HepG2 (cell line): ENCODE measurements around the gene WNT5B. TPM values are rescaled to one million over a fixed set of nuclear protein-coding genes. Genes with fewer than 3 reads are reported as not detected.

Source experiments
- CC2D1A ChIP-seq: sonication (generic); formaldehyde crosslinking; IDR thresholded peaks from 2 replicates; pipeline ENCODE4 v1.8.1; 2023; ENCODE audit warnings: mild to moderate bottlenecking, missing genetic modification reagents
- DPF2 ChIP-seq: sonication (generic); formaldehyde crosslinking; IDR thresholded peaks from 2 replicates; pipeline ENCODE4 v1.4.0; 2020; ENCODE audit warnings: mild to moderate bottlenecking, low read depth, missing genetic modification reagents, borderline replicate concordance
- EHMT2 ChIP-seq: fragments of 200-600 bp; sonication (generic); IDR thresholded peaks from 2 replicates; pipeline ENCODE4 v1.7.0; 2017; ENCODE audit warnings: antibody characterized with exemption, low read depth, low read length, borderline replicate concordance
- FOXO1 ChIP-seq: sonication (generic); formaldehyde crosslinking; IDR thresholded peaks from 2 replicates; pipeline ENCODE4 v1.4.0; 2020; ENCODE audit warnings: missing genetic modification reagents
- ISL2 ChIP-seq: sonication (generic); formaldehyde crosslinking; IDR thresholded peaks from 2 replicates; pipeline ENCODE4 v1.5.0; 2020; ENCODE audit warnings: missing genetic modification reagents
- MBD4 ChIP-seq: IDR thresholded peaks from 2 replicates; pipeline ENCODE4 v1.6.1; 2012; ENCODE audit warnings: low read length, inconsistent platforms, borderline replicate concordance
- NFIC ChIP-seq: IDR thresholded peaks from 2 replicates; pipeline ENCODE4 v1.6.1; 2012; ENCODE audit warnings: mild to moderate bottlenecking, low read length, inconsistent platforms
- RFXAP ChIP-seq: sonication (generic); formaldehyde crosslinking; IDR thresholded peaks from 2 replicates; pipeline ENCODE4 v1.4.0; 2020; ENCODE audit warnings: missing genetic modification reagents, borderline replicate concordance
- SAP130 ChIP-seq: IDR thresholded peaks from 2 replicates; pipeline ENCODE4 v1.6.1; 2016; ENCODE audit warnings: low read depth
- SYNCRIP ChIP-seq: fragments of 200-400 bp; formaldehyde crosslinking; IDR thresholded peaks from 2 replicates; pipeline ENCODE4 v1.6.1; 2018; ENCODE audit warnings: mild to moderate bottlenecking, low read depth, low read length; ENCODE audit not compliant: insufficient read depth
- ZNF274 ChIP-seq: sonication (generic); formaldehyde crosslinking; IDR thresholded peaks from 2 replicates; pipeline ENCODE4 v1.5.1; 2020; ENCODE audit warnings: mild to moderate bottlenecking, missing genetic modification reagents
- ZNF629 ChIP-seq: sonication (generic); formaldehyde crosslinking; conservative IDR thresholded peaks from 2 replicates; pipeline ENCODE4 v1.5.0; 2020; ENCODE audit warnings: missing genetic modification reagents
- ZNF652 ChIP-seq: IDR thresholded peaks from 2 replicates; pipeline ENCODE4 v1.6.1; 2016; ENCODE audit warnings: low read depth, borderline replicate concordance
- ZNF7 ChIP-seq: IDR thresholded peaks from 2 replicates; pipeline ENCODE4 v1.6.1; 2016; ENCODE audit warnings: missing biosample characterization, missing genetic modification reagents
- ZSCAN21 ChIP-seq: sonication (generic); formaldehyde crosslinking; IDR thresholded peaks from 2 replicates; pipeline ENCODE4 v1.8.0; 2022; ENCODE audit warnings: mild to moderate bottlenecking, missing genetic modification reagents, moderate library complexity, borderline replicate concordance
- polyA plus RNA-seq, 8 experiments: library from polyadenylated mRNA; depleted of rRNA in 3 of 8; stranded (reverse) in 7 of 8; unstranded in 1 of 8; fragments of >200 nt; fragmentation: Illumina TruSeq in 4 of 8; extraction: Trizol in 4 of 8; gene quantifications; 2 replicates each; pipeline versions ENCODE4 v1.2.1 to v1.2.3, GENCODE V29; 2011 to 2016; ENCODE audit warnings: low read depth in 4 of 8, missing spikeins in 1 of 8, mixed read lengths in 1 of 8; ENCODE audit not compliant: insufficient read depth in 1 of 8
- total RNA-seq, 5 experiments: library from RNA; depleted of rRNA; stranded (reverse); fragments of >200 nt; fragmentation: Illumina TruSeq; extraction: Trizol; gene quantifications; 2 replicates each; pipeline ENCODE4 v1.2.3, GENCODE V29; 2016; ENCODE audit warnings: low read depth in 1 of 5
- TF ChIP-seq, protein P1 (sequence below): sonication (generic); formaldehyde crosslinking; IDR thresholded peaks from 2 replicates; pipeline ENCODE4 v1.9.0; 2021; ENCODE audit warnings: missing genetic modification reagents, mild to moderate bottlenecking, borderline replicate concordance
- TF ChIP-seq, protein P2 (sequence below), 2 experiments: sonication (generic) in 1 of 2; formaldehyde crosslinking in 1 of 2; IDR thresholded peaks; 2 replicates each; pipeline versions ENCODE4 v1.5.1 to v1.6.1; 2011 to 2020; ENCODE audit warnings: borderline replicate concordance in 1 of 2, low read depth in 1 of 2, low read length in 1 of 2, mild to moderate bottlenecking in 1 of 2, missing genetic modification reagents in 1 of 2, moderate library complexity in 1 of 2
- TF ChIP-seq, protein P3 (sequence below): sonication (generic); formaldehyde crosslinking; IDR thresholded peaks from 2 replicates; pipeline ENCODE4 v1.9.0; 2021; ENCODE audit warnings: missing genetic modification reagents, borderline replicate concordance
- TF ChIP-seq, protein P4 (sequence below): IDR thresholded peaks from 2 replicates; pipeline ENCODE4 v1.6.1; 2012; ENCODE audit warnings: inconsistent platforms
- TF ChIP-seq, protein P5 (sequence below): sonication (generic); formaldehyde crosslinking; IDR thresholded peaks from 2 replicates; pipeline ENCODE4 v1.4.0; 2020; ENCODE audit warnings: mild to moderate bottlenecking, missing genetic modification reagents

WNT5B gene
- total and polyA plus RNA-seq, 2 of the 13 experiments (the other 11 are each of a cell fraction or from before 2014, with no cell fraction given), result 0.04 TPM; not detected in 1

DNA sequence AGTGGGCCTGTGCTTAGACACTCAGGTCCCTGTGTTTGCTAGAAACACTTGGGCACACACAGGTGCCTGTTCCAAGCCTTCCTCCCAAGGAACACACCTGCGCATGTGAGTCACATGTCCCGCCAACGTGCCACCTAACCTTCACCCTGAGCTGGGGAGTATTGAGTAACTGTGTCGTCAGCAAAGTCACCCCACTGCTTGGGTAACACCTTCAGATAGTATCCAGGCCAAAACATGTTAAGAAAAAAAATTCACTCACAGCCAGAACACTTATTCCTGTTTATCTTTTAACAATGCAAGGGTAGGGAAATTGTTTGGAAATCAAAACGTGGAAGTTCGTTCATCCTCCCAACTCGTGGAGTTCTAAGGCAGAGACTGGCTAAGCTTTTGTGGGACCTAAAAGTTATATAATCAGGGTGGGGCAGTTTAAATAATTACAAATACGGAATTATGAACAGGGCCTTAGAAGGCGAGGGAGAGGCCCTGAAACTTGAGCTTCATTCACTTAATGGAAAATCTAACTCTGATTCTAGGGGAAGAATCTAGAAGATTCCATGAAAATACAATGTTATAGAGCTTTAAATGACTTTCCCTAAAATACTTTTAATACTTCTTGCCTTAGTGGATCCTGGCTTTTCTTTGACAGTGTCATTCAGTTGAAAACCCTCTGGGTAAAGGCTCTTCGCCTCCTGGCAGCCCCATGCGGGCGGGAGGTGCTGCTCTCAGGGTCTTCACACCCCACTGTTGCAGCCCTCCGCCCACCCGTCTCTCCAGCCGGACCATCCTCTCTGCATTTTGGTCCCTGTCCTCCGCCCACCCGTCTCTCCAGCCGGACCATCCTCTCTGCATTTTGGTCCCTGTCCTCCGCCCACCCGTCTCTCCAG is 31.5 kb downstream of the WNT5B start (continued):
- TF ChIP-seq, protein P1, sequence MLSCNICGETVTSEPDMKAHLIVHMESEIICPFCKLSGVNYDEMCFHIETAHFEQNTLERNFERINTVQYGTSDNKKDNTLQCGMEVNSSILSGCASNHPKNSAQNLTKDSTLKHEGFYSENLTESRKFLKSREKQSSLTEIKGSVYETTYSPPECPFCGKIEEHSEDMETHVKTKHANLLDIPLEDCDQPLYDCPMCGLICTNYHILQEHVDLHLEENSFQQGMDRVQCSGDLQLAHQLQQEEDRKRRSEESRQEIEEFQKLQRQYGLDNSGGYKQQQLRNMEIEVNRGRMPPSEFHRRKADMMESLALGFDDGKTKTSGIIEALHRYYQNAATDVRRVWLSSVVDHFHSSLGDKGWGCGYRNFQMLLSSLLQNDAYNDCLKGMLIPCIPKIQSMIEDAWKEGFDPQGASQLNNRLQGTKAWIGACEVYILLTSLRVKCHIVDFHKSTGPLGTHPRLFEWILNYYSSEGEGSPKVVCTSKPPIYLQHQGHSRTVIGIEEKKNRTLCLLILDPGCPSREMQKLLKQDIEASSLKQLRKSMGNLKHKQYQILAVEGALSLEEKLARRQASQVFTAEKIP, result no peak
- TF ChIP-seq RFXAP (CRISPR knock-in tag) (no peak), NFIC (no peak), ZNF274 (CRISPR knock-in tag) (no peak), CC2D1A (CRISPR knock-in tag) (no peak), ZNF7 (CRISPR knock-in tag) (no peak), DPF2 (CRISPR knock-in tag) (no peak), EHMT2 (no peak), ZNF652 (CRISPR knock-in tag) (no peak), ZSCAN21 (CRISPR knock-in tag) (0 out of 2 replicates have a peak, but pooled peaks have one; percentile 33), SYNCRIP (no peak), ZNF629 (no peak), FOXO1 (peak; percentile 51; the same call in 1 of the 2 replicates), SAP130 (CRISPR knock-in tag) (peak; percentile 61), ISL2 (CRISPR knock-in tag) (no peak), MBD4 (no peak)
- TF ChIP-seq, protein P2, sequence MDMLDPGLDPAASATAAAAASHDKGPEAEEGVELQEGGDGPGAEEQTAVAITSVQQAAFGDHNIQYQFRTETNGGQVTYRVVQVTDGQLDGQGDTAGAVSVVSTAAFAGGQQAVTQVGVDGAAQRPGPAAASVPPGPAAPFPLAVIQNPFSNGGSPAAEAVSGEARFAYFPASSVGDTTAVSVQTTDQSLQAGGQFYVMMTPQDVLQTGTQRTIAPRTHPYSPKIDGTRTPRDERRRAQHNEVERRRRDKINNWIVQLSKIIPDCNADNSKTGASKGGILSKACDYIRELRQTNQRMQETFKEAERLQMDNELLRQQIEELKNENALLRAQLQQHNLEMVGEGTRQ (IDR thresholded peaks at IDR 0.05; ENCODE audit: low read depth, low read length), result peak; percentile 31; the same call in 1 of the 2 replicates
- TF ChIP-seq, protein P2 (CRISPR knock-in tag; IDR thresholded peaks at IDR 0.05; ENCODE audit: borderline replicate concordance), result no peak; the same call in 1 of the 2 replicates
- TF ChIP-seq, protein P3, sequence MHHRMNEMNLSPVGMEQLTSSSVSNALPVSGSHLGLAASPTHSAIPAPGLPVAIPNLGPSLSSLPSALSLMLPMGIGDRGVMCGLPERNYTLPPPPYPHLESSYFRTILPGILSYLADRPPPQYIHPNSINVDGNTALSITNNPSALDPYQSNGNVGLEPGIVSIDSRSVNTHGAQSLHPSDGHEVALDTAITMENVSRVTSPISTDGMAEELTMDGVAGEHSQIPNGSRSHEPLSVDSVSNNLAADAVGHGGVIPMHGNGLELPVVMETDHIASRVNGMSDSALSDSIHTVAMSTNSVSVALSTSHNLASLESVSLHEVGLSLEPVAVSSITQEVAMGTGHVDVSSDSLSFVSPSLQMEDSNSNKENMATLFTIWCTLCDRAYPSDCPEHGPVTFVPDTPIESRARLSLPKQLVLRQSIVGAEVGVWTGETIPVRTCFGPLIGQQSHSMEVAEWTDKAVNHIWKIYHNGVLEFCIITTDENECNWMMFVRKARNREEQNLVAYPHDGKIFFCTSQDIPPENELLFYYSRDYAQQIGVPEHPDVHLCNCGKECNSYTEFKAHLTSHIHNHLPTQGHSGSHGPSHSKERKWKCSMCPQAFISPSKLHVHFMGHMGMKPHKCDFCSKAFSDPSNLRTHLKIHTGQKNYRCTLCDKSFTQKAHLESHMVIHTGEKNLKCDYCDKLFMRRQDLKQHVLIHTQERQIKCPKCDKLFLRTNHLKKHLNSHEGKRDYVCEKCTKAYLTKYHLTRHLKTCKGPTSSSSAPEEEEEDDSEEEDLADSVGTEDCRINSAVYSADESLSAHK, result no peak
- TF ChIP-seq, protein P4, sequence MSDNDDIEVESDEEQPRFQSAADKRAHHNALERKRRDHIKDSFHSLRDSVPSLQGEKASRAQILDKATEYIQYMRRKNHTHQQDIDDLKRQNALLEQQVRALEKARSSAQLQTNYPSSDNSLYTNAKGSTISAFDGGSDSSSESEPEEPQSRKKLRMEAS, result peak; percentile 70
- TF ChIP-seq, protein P5, sequence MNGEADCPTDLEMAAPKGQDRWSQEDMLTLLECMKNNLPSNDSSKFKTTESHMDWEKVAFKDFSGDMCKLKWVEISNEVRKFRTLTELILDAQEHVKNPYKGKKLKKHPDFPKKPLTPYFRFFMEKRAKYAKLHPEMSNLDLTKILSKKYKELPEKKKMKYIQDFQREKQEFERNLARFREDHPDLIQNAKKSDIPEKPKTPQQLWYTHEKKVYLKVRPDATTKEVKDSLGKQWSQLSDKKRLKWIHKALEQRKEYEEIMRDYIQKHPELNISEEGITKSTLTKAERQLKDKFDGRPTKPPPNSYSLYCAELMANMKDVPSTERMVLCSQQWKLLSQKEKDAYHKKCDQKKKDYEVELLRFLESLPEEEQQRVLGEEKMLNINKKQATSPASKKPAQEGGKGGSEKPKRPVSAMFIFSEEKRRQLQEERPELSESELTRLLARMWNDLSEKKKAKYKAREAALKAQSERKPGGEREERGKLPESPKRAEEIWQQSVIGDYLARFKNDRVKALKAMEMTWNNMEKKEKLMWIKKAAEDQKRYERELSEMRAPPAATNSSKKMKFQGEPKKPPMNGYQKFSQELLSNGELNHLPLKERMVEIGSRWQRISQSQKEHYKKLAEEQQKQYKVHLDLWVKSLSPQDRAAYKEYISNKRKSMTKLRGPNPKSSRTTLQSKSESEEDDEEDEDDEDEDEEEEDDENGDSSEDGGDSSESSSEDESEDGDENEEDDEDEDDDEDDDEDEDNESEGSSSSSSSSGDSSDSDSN (CRISPR knock-in tag), result no peak
